Left renal cortex interstitium (tissue), 4 donors: Measurements from ENCODE around the gene LUC7L3. TPM values are rescaled to one million over a fixed set of nuclear protein-coding genes. Genes with fewer than 3 reads are reported as not detected.
A peak's percentile ranks its signal among the peaks of the same experiment; 100 is the strongest.
"Not testable (repeated sequence)": the region's sequence is repeated elsewhere in the genome, so short reads cannot be mapped to it uniquely, and the experiment has no call there.

Experiments used
- DNase-seq, 4 donors: peaks; one replicate each; pipeline ENCODE4 v3.0.0-alpha.2; 2013; ENCODE audit warnings: low read depth in 4 of 4, low spot score in 2 of 4, missing footprints in 1 of 4
- polyA plus RNA-seq, 4 donors: library from polyadenylated mRNA; unstranded; fragments of 120-200 nt; gene quantifications; one replicate each; pipeline ENCODE4 v1.2.1, GENCODE V29; 2013; ENCODE audit not compliant: insufficient read length in 4 of 4

LUC7L3 gene
- polyA plus RNA-seq, 4 donors: 458 to 697 (median 608) TPM

- no peak for DNase-seq
Measured at GRCh38 chr17:50778988-50779387, 59.6 kb downstream of the LUC7L3 start.

GRCh38 chr17:50779747-50780353 is 60.4 kb downstream of the LUC7L3 start:
- no peak for DNase-seq

- no peak for DNase-seq
Measured at GRCh38 chr17:50781167-50781566, 61.8 kb downstream of the LUC7L3 start.

- peak; percentile 37 to 73 (median 64) for DNase-seq
Measured at GRCh38 chr17:50783193-50783660, 63.8 kb downstream of the LUC7L3 start.

GRCh38 chr17:50783905-50784304 is 64.5 kb downstream of the LUC7L3 start:
- no peak for DNase-seq

- DNase-seq: no peak
Measured at GRCh38 chr17:50785126-50785525, 65.7 kb downstream of the LUC7L3 start.

GRCh38 chr17:50785946-50786570 is 66.7 kb downstream of the LUC7L3 start:
- no peak for DNase-seq

- DNase-seq: no peak
Measured at GRCh38 chr17:50787106-50787505, 67.7 kb downstream of the LUC7L3 start.

GRCh38 chr17:50790618-50791017 is 71.2 kb downstream of the LUC7L3 start:
- no peak for DNase-seq

GRCh38 chr17:50792132-50792531 is 72.7 kb downstream of the LUC7L3 start:
- no peak for DNase-seq

GRCh38 chr17:50793007-50793406 is 73.6 kb downstream of the LUC7L3 start:
- no peak for DNase-seq

GRCh38 chr17:50794361-50794760 is 75.0 kb downstream of the LUC7L3 start:
- DNase-seq: no peak

- no peak for DNase-seq
Measured at GRCh38 chr17:50797135-50797810, 77.9 kb downstream of the LUC7L3 start.

- no peak for DNase-seq
Measured at GRCh38 chr17:50798424-50799288, 79.3 kb downstream of the LUC7L3 start.

- no peak for DNase-seq
Measured at GRCh38 chr17:50799582-50799981, 80.2 kb downstream of the LUC7L3 start.

GRCh38 chr17:50800196-50800700 is 80.8 kb downstream of the LUC7L3 start:
- DNase-seq: no peak

GRCh38 chr17:50802609-50803571 is 83.5 kb downstream of the LUC7L3 start:
- DNase-seq: no peak

- no peak for DNase-seq
Measured at GRCh38 chr17:50803676-50804075, 84.3 kb downstream of the LUC7L3 start.

- not testable (repeated sequence) for DNase-seq
Measured at GRCh38 chr17:50804749-50805475, 85.5 kb downstream of the LUC7L3 start.
